MM.1S (cell line): ENCODE measurements around the gene CSF1.

Source experiments
- CTCF ChIP-seq: fragments of 300-600 bp; sonication (generic); IDR thresholded peaks from 2 replicates; pipeline ENCODE4 v1.5.1; 2016; ENCODE audit warnings: antibody characterized with exemption, low read length, mixed read lengths
- EZH2 ChIP-seq: fragments of 300-600 bp; sonication (generic); optimal IDR thresholded peaks from 2 replicates; pipeline ENCODE3; 2017; ENCODE audit warnings: low read depth, mild to moderate bottlenecking, antibody characterized with exemption, low read length, mixed read lengths
- EZH2phosphoT487 ChIP-seq: fragments of 300-600 bp; sonication (generic); IDR thresholded peaks from 2 replicates; pipeline ENCODE4 v1.6.1; 2018; ENCODE audit warnings: antibody characterized with exemption, low read length

DNA sequence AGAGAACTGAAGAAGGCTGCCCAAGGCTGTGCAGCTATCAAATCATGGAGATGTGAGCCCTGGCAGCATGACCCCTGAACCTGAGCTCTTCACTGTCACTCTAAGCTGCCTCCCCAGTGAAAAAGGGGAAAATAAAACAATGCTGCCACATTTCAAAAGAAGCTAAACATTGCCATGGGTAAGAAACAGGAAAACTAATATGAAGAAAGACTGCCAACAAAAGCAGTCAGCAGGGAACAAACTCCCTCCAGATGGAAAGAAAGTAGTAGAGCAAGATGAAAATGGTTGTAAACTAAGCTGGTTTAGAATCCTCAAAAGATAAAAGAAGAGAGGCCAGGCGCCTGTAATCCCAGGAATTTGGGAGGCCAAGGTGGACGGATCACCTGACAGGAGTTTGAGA lies 36.2 kb upstream of the CSF1 start:
- TF ChIP-seq CTCF (no peak), EZH2 (no peak), EZH2phosphoT487 (no peak)
